ENCODE data around the gene SC5D.

DNA sequence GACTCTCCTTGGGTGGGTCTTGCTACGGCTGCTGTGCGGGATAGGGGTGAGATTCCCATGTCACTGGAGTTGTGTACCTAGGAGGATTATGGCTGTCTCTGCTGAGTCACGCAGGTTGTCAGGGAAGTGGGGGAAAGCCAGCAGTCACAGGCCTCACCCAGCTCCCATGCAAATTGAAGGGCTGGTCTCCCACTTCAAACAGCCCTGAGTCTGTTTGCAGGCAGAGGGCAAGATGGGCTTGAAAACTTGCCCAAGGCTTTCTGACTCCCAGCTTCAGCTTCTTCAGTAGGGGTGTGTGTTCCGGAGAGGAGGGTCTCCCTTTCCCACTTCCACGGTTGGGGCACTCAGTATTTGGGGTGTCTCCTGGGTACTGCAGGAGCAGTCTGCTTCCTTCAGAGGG, 10.9 kb upstream of the SC5D start:
- TF ChIP-seq, protein P1, sequence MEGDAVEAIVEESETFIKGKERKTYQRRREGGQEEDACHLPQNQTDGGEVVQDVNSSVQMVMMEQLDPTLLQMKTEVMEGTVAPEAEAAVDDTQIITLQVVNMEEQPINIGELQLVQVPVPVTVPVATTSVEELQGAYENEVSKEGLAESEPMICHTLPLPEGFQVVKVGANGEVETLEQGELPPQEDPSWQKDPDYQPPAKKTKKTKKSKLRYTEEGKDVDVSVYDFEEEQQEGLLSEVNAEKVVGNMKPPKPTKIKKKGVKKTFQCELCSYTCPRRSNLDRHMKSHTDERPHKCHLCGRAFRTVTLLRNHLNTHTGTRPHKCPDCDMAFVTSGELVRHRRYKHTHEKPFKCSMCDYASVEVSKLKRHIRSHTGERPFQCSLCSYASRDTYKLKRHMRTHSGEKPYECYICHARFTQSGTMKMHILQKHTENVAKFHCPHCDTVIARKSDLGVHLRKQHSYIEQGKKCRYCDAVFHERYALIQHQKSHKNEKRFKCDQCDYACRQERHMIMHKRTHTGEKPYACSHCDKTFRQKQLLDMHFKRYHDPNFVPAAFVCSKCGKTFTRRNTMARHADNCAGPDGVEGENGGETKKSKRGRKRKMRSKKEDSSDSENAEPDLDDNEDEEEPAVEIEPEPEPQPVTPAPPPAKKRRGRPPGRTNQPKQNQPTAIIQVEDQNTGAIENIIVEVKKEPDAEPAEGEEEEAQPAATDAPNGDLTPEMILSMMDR (IDR thresholded peaks at IDR 0.05), result no peak
- TF ChIP-seq POLR2AphosphoS5 (IDR thresholded peaks at IDR 0.05), result no peak
- TF ChIP-seq POLR2A (IDR thresholded peaks at IDR 0.05; ENCODE audit: low read depth), result no peak

Data from esophagus muscularis mucosa (tissue), 3 donors.